HEK293T (cell line): Measurements from ENCODE around the gene RTL9.

Source experiments
- CTCF ChIA-PET: fragments of 350-600 bp; formaldehyde crosslinking; extraction: SDS; loops from one replicate; lab custom pipeline; 2021; ENCODE audit warnings: antibody characterized with exemption, inconsistent platforms; lab: Yijun Ruan, JAX
- POLR2A ChIA-PET: fragments of 350-600 bp; formaldehyde crosslinking; extraction: SDS; loops from one replicate; lab custom pipeline; 2020; ENCODE audit warnings: antibody characterized with exemption, inconsistent platforms; lab: Yijun Ruan, JAX
- DNase-seq: peaks from one replicate; pipeline ENCODE4 v3.0.0; 2012; ENCODE audit warnings: mixed read lengths; ENCODE audit errors: extremely low spot score
- ARNT ChIP-seq: fragments of 450-650 bp; IDR thresholded peaks from 2 replicates; pipeline ENCODE4 v1.6.1; 2017; ENCODE audit warnings: mild to moderate bottlenecking
- BHLHE40 ChIP-seq: fragments of 450-650 bp; IDR thresholded peaks from 2 replicates; pipeline ENCODE4 v1.6.1; 2016; ENCODE audit warnings: mild to moderate bottlenecking, moderate library complexity, borderline replicate concordance
- CTBP1 ChIP-seq: fragments of 450-650 bp; IDR thresholded peaks from 2 replicates; pipeline ENCODE4 v1.6.1; 2016; ENCODE audit warnings: borderline replicate concordance
- ELF4 ChIP-seq: fragments of 450-650 bp; IDR thresholded peaks from 2 replicates; pipeline ENCODE4 v1.6.1; 2017; ENCODE audit warnings: antibody characterized with exemption
- FOXA1 ChIP-seq: fragments of 450-650 bp; IDR thresholded peaks from 2 replicates; pipeline ENCODE4 v1.6.1; 2016; ENCODE audit warnings: mild to moderate bottlenecking
- FOXK2 ChIP-seq: fragments of 450-650 bp; IDR thresholded peaks from 2 replicates; pipeline ENCODE4 v1.6.1; 2016; ENCODE audit warnings: mild to moderate bottlenecking
- FOXM1 ChIP-seq: fragments of 450-650 bp; IDR thresholded peaks from 2 replicates; pipeline ENCODE4 v1.6.1; 2017; ENCODE audit warnings: mild to moderate bottlenecking, borderline replicate concordance
- HDGF ChIP-seq: fragments of 450-650 bp; IDR thresholded peaks from 2 replicates; pipeline ENCODE4 v1.6.1; 2017; ENCODE audit warnings: antibody characterized with exemption, borderline replicate concordance
- L3MBTL2 ChIP-seq: fragments of 450-650 bp; conservative IDR thresholded peaks from 2 replicates; pipeline ENCODE4 v1.6.1; 2016; ENCODE audit warnings: mild to moderate bottlenecking
- LEF1 ChIP-seq: fragments of 450-650 bp; IDR thresholded peaks from 2 replicates; pipeline ENCODE4 v1.6.1; 2017; ENCODE audit warnings: mild to moderate bottlenecking, borderline replicate concordance
- NFRKB ChIP-seq: fragments of 450-650 bp; IDR thresholded peaks from 2 replicates; pipeline ENCODE4 v1.6.1; 2016; ENCODE audit warnings: mild to moderate bottlenecking, moderate library complexity
- PKNOX1 ChIP-seq: fragments of 450-650 bp; IDR thresholded peaks from 2 replicates; pipeline ENCODE4 v1.6.1; 2016
- SP1 ChIP-seq: fragments of 450-650 bp; IDR thresholded peaks from 2 replicates; pipeline ENCODE4 v1.6.1; 2017
- SUZ12 ChIP-seq: fragments of 450-650 bp; IDR thresholded peaks from 2 replicates; pipeline ENCODE4 v1.6.1; 2016; ENCODE audit warnings: mild to moderate bottlenecking
- TARDBP ChIP-seq: fragments of 450-650 bp; IDR thresholded peaks from 2 replicates; pipeline ENCODE4 v1.6.1; 2016
- ZNF384 ChIP-seq: fragments of 450-650 bp; IDR thresholded peaks from 2 replicates; pipeline ENCODE4 v1.6.1; 2016

RTL9 gene

GRCh38 chrX:110359273-110359672 is 625 bp downstream of the RTL9 start:
- POLR2A ChIA-PET: no interaction called here
- TF ChIP-seq FOXM1: no peak
- no peak for TF ChIP-seq ZNF384
- no peak for TF ChIP-seq BHLHE40
- TF ChIP-seq TARDBP: no peak
- TF ChIP-seq FOXK2: no peak
- TF ChIP-seq NFRKB: no peak
- no peak for TF ChIP-seq SP1
- TF ChIP-seq ELF4: no peak
- TF ChIP-seq HDGF: no peak
- TF ChIP-seq FOXA1: no peak
- CTCF ChIA-PET: no interaction called here
- no peak for DNase-seq

GRCh38 chrX:110363244-110363643 is 4.6 kb downstream of the RTL9 start:
- POLR2A ChIA-PET: no interaction called here
- DNase-seq: no peak
- TF ChIP-seq CTBP1 (no peak), L3MBTL2 (no peak), FOXK2 (no peak), FOXM1 (no peak), ARNT (no peak)
- CTCF ChIA-PET: no interaction called here

GRCh38 chrX:110373310-110373709 is 14.7 kb downstream of the RTL9 start:
- TF ChIP-seq L3MBTL2 (no peak), SP1 (no peak)
- DNase-seq: no peak
- CTCF ChIA-PET: interaction anchor here (0.6 to 1.0 kb wide), 2 partner anchors 51 to 144 kb away, joined by 3 to 6 read pairs; no protein-coding TSS in a partner anchor
- POLR2A ChIA-PET: no interaction called here

GRCh38 chrX:110374559-110374958 is 15.9 kb downstream of the RTL9 start:
- ChIA-PET CTCF (interaction anchor here (1.0 kb wide), 1 partner anchor 52 kb away, joined by 6 read pairs; no protein-coding TSS in a partner anchor), POLR2A (no interaction called here)
- DNase-seq: no peak
- TF ChIP-seq FOXK2 (no peak), NFRKB (no peak), SP1 (no peak), HDGF (no peak), TARDBP (no peak), ZNF384 (no peak), L3MBTL2 (no peak)

- TF ChIP-seq TARDBP (no peak), CTBP1 (no peak)
- POLR2A ChIA-PET: no interaction called here
- CTCF ChIA-PET: no interaction called here
- DNase-seq: no peak
These were observed 22.6 kb downstream of the RTL9 start for GRCh38 chrX:110381216-110381615.

GRCh38 chrX:110383414-110383813 is 24.8 kb downstream of the RTL9 start:
- POLR2A ChIA-PET: interaction anchor here (1.4 kb wide), 1 partner anchor 65 kb away, joined by 3 read pairs; the partner anchor contains the start of gene AMMECR1
- CTCF ChIA-PET: interaction anchor here (0.8 to 1.1 kb wide), 2 partner anchors 19 to 29 kb away, joined by 3 read pairs; no protein-coding TSS in a partner anchor
- no peak for TF ChIP-seq TARDBP
- no peak for TF ChIP-seq CTBP1
- no peak for TF ChIP-seq NFRKB
- TF ChIP-seq L3MBTL2: no peak
- TF ChIP-seq ZNF384: no peak
- no peak for TF ChIP-seq FOXA1
- TF ChIP-seq LEF1: no peak
- no peak for TF ChIP-seq SUZ12
- TF ChIP-seq ELF4: no peak
- no peak for TF ChIP-seq BHLHE40
- no peak for TF ChIP-seq FOXK2
- no peak for TF ChIP-seq FOXM1
- no peak for DNase-seq

- no peak for TF ChIP-seq FOXA1
- TF ChIP-seq SUZ12: no peak
- no peak for TF ChIP-seq L3MBTL2
- TF ChIP-seq ARNT: no peak
- ChIA-PET CTCF (no interaction called here), POLR2A (interaction anchor here (1.4 kb wide), 1 partner anchor 66 kb away, joined by 3 read pairs; the partner anchor contains the start of gene AMMECR1)
- DNase-seq: no peak
These were observed 25.8 kb downstream of the RTL9 start for GRCh38 chrX:110384490-110384889.

GRCh38 chrX:110389570-110389969 is 30.9 kb downstream of the RTL9 start:
- no peak for DNase-seq
- ChIA-PET CTCF (interaction anchor here (0.6 kb wide), 1 partner anchor 18 kb away, joined by 6 read pairs; no protein-coding TSS in a partner anchor), POLR2A (no interaction called here)
- TF ChIP-seq CTBP1: no peak
- no peak for TF ChIP-seq L3MBTL2
- no peak for TF ChIP-seq FOXK2
- TF ChIP-seq TARDBP: no peak
- no peak for TF ChIP-seq HDGF
- TF ChIP-seq BHLHE40: no peak
- TF ChIP-seq FOXA1: no peak
- no peak for TF ChIP-seq PKNOX1
- TF ChIP-seq ELF4: no peak
- no peak for TF ChIP-seq SUZ12
- TF ChIP-seq ARNT: no peak
- no peak for TF ChIP-seq SP1
- TF ChIP-seq NFRKB: no peak
- TF ChIP-seq LEF1: no peak
- TF ChIP-seq ZNF384: no peak
- no peak for TF ChIP-seq FOXM1
